Effector CD8-positive, alpha-beta T cell (primary cell): Measurements from ENCODE around the gene POLQ.
"Not testable (repeated sequence)": the region's sequence is repeated elsewhere in the genome, so short reads cannot be mapped to it uniquely, and the experiment has no call there.

Experiments used
- DNase-seq: peaks from one replicate; lab custom pipeline; 2025; lab: John Stamatoyannopoulos, UW
- total RNA-seq, 4 experiments: gene quantifications; one replicate each; lab custom pipeline; 2026; lab: John Stamatoyannopoulos, UW

POLQ gene
- 1.1 to 4.7 (median 3.1) reads per million in 4 experiments for total RNA-seq

GRCh38 chr3:121545574-121546455, at the start of gene POLQ:
TSS of gene POLQ (minus strand) at chr3:121545988. CDS start at chr3:121545877, 111 bp downstream.
- peak; percentile 61 for DNase-seq

DNA sequence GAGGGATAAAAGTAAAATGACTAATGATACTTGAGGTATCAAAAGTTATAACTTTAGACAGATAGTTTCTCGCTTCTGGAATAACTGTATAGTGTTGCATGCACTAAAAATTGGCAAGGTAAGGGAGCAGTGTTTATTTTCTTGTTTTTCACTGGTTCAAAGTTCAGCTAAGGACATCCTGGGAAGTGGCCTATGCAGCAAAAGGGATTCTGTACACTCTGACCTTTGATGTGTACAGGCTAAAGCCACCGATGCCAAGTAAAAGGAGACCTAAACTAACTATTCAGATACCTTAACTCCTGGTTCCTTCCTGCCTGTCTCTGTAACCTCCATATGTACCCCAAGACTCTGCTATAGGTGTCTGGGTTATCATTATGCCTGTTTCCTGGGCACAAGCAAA, 49.1 kb upstream of the POLQ start:
- no peak for DNase-seq

- DNase-seq = not testable (repeated sequence)
Measured at GRCh38 chr3:121593806-121594205, 48.0 kb upstream of the POLQ start.

DNA sequence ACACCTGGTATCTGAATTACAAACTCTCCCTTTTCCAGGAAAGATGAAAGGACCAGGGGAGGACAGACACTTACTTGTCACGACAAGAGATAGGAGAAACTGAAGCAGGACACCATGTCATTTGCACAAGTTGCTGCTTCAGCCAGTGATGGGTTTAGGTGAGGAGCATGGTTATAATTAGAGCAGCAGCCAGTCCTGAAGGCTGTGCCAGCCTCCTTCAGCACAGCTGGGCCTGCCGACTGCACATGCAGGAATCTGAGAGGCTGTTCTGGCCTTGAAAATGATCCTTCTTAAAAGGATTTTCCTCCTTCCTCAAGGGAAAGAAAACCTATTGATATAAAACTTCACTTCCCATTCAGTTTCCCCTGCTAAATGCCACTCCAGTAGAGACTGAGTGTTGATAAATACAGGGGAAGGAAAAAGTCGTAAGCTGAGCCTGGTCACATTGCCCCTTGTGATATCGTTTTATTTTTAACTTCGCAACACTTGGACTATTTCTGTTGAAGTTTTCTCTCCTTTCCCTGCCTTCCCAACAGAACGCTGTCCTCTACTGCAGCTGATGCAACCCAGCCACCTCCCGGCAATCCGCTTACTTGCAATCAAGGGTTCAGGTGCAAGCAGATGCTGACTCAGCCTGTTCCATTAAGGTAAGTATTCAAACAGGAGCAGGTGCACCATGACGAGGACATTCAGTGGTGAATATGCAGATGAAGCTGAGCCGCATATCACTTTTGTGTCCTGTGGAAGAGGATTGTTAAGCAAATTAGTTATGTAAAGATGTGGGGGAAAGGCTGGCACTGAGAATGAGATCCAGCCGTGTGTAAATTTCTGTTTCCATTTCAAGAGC, 47.3 kb upstream of the POLQ start, which contains the start of gene FBXO40:
Gene FBXO40, plus strand, starts transcription at position 524 of the 847 bp plus-strand sequence. CDS start 27,197 bp downstream, outside the sequence.
- DNase-seq = no peak

GRCh38 chr3:121584418-121584817, 38.6 kb upstream of the POLQ start:
- no peak for DNase-seq

DNA sequence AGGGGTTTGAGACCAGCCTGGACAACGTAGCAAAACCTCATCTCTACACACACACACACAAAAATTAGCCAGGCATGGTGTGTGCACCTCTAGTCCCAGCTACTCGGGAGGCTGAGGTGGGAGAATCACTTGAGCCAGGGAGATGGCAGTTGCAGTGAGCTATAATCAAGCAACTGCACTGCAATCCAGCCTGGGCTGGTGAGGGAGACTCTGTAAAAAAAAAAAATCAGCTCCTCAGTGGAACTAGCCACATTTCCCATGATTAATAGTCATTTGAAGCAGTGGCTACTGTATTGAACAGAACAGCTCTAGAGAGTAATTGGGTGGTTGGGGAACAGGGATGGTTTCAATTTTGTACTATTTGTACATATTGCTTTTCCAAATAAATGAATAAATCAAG, 35.9 kb upstream of the POLQ start:
- no peak for DNase-seq

GRCh38 chr3:121574449-121574848, 28.7 kb upstream of the POLQ start:
- DNase-seq = no peak

- DNase-seq = no peak
Measured at GRCh38 chr3:121567649-121568048, 21.9 kb upstream of the POLQ start, which contains the start of gene ARGFX. TSS of gene ARGFX (plus strand) at chr3:121567949. CDS start at chr3:121570714, 2,765 bp downstream.

- no peak for DNase-seq
Measured at GRCh38 chr3:121566773-121567172, 21.0 kb upstream of the POLQ start.

GRCh38 chr3:121562148-121562547, 16.4 kb upstream of the POLQ start:
- no peak for DNase-seq

DNA sequence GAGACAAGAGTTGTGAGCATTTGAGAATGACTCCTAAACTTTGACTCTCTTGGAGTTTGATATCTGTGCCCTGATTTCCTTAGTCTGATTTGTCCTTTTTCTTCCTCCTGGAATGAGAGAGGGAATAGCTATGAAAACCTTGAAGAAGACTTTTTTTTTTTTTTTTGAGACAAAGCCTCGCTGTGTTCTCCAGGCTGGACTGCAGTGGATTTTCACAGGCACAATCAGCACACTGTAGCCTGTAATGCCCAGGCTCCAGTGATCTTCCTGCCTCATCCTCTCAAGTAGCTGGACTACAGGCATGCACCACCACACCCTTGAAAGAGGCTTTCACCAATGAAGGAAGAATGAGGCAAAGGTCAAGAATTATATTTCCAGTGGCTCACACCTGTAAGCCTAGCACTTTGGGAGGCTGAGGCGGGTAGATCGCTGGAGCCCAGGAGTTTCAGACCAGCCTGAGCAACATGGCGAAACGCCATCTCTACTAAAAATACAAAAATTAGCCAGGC, 11.7 kb upstream of the POLQ start:
- DNase-seq = no peak

- DNase-seq = no peak
Measured at GRCh38 chr3:121552797-121553196, 7.0 kb upstream of the POLQ start.

DNA sequence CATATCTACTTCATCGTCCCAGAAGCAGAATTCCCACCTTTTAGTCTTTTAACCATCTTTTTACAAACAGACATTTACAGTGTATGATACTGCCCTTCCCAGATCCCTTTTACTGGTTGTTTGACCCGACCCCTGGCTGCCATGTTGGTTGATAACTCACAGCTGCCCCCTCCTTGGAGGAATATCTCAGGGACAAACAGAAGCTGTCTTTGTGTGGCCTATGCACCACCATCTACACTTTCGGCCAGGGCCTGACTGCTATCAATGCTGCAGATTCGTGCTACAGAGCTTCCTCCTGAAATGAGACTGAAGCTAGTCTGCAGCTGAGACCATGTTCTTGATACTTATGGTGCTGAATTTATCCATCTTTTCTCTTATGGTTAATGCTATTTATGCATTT, 6.6 kb upstream of the POLQ start:
- no peak for DNase-seq

DNA sequence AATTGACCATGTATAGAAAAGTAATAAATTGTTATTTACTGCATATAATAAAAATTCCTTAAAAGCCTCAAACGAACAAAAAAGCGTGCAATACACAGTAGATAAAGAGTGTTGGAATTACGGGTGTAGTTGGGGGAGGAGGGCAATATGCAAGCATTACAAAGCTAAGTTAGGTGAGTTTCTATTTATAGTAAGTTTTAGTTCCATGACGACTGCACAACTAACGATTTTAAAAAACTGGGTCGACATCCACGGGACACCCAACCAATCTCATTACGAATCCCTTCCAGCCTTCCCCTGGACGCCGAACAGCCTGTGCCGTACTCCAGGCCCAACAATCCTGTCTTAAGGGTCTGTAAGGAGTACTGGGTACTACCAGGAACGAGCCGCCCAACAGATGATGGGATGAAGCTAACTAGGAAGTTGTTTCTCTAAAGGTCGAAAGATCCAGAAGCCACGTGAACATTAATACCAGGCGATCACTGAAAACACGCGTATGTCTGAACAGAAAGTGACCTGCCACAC, 677 bp downstream of the POLQ start:
- DNase-seq = no peak

DNA sequence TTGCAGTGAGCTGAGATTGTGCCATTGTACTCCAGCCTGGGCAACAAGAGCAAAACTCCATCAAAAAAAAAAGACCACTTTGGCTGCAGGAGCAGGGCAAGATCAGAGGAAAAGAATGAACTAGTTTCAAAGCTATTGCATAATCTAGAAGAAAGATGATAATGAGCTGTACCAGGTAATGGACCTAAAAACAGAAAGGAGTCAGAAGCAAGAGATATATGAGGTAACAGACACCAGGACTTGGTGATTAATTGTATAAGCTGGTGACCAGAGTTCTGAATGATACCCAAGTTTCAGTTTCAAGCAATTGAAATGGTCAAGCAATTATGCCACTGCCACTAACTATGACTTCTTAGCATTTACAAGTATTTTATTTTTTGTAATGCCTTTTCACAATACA, 2.9 kb downstream of the POLQ start:
- no peak for DNase-seq

DNA sequence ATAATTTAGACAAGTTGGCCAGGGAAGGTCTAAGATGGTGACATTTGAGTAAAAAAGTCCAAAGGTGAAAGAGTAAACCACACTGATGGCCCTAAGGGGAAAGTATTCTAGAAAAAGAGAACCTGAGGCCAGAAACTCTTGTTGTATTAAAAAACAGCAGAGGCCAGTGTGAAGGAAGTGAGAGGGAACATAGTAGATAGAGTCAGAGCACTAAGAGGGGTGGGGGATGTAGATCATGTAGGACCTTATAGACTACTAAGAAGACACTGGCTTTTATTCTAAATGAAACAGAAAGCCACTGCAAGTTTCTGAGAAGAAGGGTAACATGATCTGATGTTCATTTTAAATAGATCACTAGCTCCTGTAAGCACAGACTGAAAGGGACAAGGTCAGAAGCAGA, 14.5 kb downstream of the POLQ start:
- no peak for DNase-seq

- DNase-seq = no peak
Measured at GRCh38 chr3:121529308-121529707, 16.5 kb downstream of the POLQ start.

GRCh38 chr3:121520510-121520909, 25.3 kb downstream of the POLQ start:
- no peak for DNase-seq

GRCh38 chr3:121517953-121518655, 27.7 kb downstream of the POLQ start:
- DNase-seq = no peak

DNA sequence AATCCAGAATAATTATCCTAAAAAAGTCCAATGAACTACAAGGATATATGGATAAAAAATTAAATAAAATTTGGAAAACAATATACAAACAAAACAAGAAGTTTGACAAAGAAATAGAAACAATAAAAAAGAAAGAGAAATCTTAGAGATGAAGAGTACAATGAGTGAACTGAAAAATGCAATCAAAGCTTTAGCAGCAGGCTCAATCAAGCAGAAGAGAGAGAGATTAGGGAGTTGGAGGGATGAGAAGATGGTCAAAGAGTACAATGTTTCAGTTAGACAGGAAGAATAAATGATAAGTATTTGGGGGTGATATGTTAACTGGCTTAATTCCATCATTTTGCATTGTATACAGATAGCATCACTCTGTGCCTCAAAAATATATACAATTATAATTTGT, 29.9 kb downstream of the POLQ start:
- no peak for DNase-seq

DNA sequence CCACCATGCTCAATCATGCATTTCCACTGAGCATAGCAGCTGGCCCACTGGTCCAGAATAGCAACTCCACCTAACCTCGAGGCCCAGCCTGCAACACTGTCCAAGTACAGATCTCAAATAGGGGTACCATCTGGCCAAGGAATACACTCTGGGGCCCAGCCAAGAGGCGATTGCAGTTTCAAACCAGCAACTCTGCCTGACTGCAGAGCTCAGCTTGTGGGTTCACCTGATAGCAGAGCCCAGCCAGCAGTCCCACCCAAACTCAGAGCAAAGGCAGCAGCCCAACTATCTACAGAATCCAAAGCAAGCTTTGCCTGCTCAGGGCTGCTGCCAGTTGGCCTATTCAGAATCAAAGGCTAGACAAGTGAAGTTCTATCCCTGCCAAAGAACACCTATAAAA, 30.5 kb downstream of the POLQ start:
- no peak for DNase-seq
